Erythroblast (primary cell): ENCODE data around the gene TEF.

Experiments
- GATA1 ChIP-seq: IDR thresholded peaks from 2 replicates; pipeline ENCODE4 v1.6.1; 2011; ENCODE audit warnings: low read depth, mild to moderate bottlenecking, control low read depth, low read length, moderate library complexity
- POLR2A ChIP-seq: IDR thresholded peaks from 2 replicates; pipeline ENCODE4 v1.6.1; 2011; ENCODE audit warnings: mild to moderate bottlenecking, low read length

- TF ChIP-seq POLR2A (no peak), GATA1 (no peak)
These were observed 26.8 kb upstream of the TEF start for GRCh38 chr22:41354979-41355378.
